Left renal pelvis (tissue), 4 donors: ENCODE data around the gene HOMER1. TPM values are rescaled to one million over a fixed set of nuclear protein-coding genes. Genes with fewer than 3 reads are reported as not detected.
"Not testable (repeated sequence)": the region's sequence is repeated elsewhere in the genome, so short reads cannot be mapped to it uniquely, and the experiment has no call there.

ENCODE experiments used
- DNase-seq, 4 donors: peaks; one replicate each; pipeline ENCODE4 v3.0.0-alpha.2; 2013; ENCODE audit warnings: low read depth in 4 of 4, low spot score in 3 of 4
- polyA plus RNA-seq, 4 donors: library from polyadenylated mRNA; unstranded; fragments of 120-200 nt; gene quantifications; one replicate each; pipeline ENCODE4 v1.2.1, GENCODE V29; 2013; ENCODE audit not compliant: insufficient read length in 4 of 4

The HOMER1 gene
- polyA plus RNA-seq, 4 donors: 6.3 to 29.3 (median 20.7) TPM

- peak in 1 of 4 donors; percentile 32 for DNase-seq
Measured at GRCh38 chr5:79518718-79519117, 4.8 kb upstream of the HOMER1 start.

GRCh38 chr5:79517601-79518000 is 3.7 kb upstream of the HOMER1 start:
- no peak for DNase-seq

DNA sequence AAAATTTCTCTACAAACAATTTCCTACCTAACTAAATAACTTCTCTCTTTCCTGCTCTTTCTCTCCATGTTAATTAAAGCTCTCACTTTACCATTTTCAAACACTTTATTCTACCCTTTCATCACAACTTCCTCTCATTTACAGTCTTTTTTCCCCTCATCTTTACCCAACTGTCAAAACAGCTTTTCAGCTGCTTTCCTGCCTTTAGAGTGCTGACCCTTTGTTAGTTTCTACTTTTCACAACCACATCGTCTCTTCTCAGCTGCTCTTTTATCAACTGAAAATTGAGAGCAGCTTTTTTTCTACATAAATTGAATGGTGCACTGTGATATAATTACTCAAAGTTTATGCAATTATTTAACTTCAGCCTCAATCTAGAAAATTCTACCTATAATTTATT is 3.1 kb upstream of the HOMER1 start:
- no peak for DNase-seq

DNA sequence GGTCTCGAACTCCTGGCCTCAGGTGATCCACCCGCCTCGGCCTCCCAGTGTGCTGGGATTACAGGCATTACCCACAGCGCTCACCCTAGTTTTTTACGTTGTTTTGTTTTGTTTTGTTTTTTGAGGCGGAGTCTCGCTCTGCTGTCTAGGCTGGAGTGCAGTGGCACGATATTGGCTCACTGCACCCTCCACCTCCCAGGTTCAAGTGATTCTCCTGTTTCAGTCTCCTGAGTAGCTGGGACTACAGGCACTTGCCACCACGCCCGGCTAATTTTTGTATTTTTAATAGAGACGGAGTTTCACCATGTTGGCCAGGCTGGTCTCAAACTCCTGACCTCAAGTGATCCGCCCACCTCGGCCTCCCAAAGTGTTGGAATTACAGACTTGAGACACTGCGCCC is 2.4 kb upstream of the HOMER1 start:
- not testable (repeated sequence) for DNase-seq

DNA sequence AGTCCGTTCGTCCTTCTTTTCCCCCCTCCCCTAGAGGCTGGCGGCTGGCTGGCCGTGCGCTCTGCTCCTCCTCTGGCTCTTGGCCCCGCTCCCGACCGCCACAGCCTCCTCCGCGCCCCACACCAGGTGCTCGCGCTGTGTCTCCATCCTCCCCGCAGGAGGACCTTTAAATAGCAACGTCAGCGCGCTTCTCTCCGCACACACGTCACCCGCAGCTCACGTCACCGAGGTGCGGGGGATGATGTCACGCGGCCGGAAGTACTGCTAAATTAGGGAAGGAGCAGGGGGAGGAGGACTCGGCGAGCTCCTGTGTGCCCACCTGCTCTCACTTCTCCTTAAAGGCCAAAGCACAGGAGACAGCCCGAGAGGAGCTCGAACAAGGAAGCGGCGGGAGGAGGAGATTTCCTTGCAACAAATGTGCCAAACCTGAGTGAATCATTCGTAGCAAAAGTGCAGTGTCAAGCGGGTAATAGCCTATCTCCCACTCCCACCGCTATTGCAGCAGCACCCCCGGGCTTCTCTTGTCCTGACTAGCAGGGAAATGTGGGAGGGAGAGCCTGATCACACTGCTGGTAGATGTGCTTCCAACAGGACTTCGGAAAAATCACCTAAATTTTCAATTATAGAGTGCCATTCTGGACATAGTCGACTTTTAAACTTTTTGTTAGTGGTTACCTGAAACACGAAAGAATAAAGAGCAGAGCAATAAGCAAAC is 614 bp upstream of the HOMER1 start:
- peak; percentile 81 to 89 (median 87) for DNase-seq

DNA sequence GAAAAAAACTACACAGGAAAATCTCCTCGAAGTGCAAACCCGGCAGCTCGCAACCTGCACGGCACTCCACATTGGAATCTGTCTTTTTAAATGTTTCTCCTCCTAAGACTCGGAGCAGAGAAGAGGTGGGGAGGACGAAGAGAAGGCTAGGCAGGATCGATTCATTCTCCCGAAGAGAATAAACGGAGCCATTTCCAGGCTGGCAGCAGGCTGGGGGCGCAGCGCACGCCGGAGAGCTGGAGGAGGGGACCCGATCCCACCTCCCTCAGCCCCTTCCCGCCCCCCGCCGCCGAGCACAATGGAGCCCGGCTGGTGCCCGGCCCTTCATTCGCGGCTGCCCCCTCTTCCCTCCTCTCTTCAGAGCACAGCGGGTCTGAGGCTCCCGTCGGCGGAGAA is 628 bp downstream of the HOMER1 start:
- no peak for DNase-seq

DNA sequence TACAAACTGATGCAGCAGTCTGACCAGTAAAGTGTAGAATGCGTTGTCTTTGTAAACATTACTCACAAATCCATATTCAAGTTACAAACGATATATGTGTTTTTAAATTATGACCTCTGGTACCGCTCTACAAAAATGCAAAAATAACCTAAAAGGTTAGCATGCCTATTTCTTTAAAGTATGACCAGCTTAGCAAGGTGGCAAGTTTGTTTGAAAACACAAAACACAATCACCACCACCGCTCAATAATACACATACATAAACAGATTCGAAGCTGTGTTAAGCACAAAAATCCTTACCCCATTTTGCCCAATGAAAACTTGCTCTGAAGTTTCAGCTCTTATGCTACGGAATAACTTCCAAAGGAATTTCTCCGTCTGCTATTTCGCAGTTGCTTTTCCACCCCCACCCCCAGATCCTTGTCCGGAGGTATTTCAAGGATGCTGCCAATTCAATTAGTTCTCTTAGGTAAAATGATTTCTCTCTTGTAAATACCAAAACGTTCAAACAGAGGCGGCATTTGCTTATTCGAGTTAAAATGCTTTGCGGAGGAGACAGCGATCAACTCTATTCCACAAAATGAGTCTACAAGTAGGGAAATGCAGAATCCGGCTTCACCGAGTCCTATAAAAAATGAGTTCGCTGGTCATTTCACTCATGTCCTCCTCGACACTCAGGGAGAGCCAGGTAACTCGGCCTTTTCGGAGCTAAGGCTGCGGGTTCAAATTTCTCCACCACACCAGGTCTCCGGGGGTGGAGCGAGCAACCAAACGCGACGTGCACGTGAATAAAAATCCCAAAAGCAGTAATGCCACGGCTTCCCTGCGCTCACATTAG is 1.2 kb downstream of the HOMER1 start:
- DNase-seq: no peak

DNA sequence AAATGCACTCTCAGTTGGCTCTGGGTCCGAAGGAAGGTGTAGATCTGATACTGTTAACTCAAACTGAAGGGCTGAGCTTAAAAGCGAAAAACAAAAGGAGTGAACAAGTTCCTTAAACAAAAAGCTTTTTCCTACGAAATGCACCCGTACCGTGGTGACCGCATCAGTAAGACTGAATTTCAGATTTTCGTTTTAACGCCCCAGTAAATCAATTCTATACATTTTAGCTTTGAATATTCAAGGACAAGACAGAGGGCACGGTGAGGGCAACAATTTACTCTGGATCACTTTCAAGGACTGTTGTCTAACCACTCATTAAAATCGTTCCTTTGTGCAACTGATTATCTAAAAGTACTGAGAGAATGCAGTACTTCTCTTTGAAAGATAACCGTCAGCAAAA is 1.9 kb downstream of the HOMER1 start:
- no peak for DNase-seq

DNA sequence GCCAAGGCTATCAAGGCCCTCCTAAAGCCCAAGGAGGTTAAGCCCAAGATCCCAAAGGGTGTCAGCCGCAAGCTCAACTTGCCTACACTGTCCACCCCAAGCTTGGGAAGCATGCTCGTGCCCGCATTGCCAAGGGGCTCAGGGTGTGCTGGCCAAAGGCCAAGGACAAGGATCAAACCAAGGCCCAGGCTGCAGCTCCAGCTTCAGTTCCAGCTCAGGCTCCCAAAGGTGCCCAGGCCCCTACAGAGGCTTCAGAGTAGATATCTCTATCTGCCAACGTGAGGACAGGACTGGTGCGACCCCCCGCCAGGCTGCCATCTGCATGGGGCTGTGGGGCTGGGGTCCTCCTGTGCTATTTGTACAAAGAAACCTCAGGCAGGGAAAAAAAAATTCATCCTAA is 3.3 kb downstream of the HOMER1 start:
- DNase-seq: no peak

DNA sequence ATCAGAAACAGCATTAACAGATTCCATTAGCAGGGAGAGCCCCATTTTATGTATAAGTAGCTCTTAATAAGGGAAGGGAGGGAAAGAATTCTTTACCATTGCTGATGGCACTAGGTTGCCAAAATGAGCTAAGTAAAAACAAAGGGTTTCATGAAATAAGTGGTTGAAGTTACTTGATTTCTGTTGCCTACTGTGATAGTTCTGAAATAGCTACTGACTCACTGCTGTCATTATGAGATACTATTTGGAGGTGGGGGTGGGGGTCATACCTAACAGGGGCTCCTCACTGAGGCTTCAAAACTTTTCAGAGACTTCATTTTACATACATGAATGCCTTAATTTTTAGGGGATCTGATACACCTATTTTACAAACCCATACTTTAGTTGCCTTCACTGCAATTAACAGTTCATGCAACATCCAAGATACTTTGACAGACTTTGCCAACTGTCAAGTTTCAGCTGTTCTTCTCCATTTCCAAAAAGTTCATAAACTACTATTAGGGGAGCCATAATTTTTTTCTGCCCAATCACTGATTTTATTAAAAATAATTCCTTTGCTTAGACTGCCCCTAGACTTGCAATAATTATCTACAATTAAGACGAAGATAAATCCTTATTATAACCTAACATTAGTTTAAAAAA is 4.6 kb downstream of the HOMER1 start:
- DNase-seq: no peak

- no peak for DNase-seq
Measured at GRCh38 chr5:79508794-79509193, 5.1 kb downstream of the HOMER1 start.

- DNase-seq: no peak
Measured at GRCh38 chr5:79508354-79508753, 5.6 kb downstream of the HOMER1 start.

DNA sequence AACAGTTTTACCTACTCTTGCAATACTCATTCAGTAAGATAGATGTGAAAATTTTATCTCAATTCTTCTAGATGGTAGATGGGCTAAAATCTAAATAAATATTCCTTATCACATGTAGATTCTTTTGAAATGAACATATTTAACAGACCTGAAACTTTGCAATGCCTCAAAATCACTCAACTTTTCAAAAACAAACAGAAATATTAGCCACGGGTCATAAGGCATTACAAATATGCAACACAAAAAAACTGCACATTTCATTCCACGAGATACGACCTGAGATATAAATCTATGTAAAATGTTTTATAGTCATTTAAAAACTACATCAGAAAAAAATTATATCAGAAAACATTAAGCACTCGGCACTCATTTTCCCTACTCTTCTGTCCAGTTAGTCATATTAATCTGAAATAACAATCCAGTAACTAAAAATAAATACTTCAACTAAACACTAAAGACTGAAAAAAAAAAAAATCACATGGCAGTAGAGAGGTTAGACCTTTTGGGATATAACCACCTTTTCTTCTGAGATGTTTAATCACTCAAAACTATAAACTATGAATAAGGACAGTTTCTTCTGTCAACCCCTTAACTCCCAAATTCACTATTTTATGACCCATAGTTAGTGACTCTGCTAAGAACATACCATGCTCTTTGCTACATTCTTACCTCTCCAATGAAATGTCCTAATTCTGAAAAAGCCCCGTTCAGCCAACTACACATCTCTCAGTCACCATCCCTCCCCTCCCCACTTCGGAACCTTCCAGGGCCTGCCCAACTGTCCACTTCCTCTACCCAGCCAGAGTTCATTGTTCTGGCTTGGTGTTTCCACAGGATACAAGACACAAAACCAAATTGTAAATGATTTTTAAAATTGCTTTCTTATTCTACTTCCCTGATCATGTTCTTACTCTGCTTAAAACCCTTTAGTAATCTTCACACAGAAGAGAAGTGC is 6.4 kb downstream of the HOMER1 start:
- no peak for DNase-seq

GRCh38 chr5:79505138-79505537 is 8.8 kb downstream of the HOMER1 start:
- DNase-seq: no peak

DNA sequence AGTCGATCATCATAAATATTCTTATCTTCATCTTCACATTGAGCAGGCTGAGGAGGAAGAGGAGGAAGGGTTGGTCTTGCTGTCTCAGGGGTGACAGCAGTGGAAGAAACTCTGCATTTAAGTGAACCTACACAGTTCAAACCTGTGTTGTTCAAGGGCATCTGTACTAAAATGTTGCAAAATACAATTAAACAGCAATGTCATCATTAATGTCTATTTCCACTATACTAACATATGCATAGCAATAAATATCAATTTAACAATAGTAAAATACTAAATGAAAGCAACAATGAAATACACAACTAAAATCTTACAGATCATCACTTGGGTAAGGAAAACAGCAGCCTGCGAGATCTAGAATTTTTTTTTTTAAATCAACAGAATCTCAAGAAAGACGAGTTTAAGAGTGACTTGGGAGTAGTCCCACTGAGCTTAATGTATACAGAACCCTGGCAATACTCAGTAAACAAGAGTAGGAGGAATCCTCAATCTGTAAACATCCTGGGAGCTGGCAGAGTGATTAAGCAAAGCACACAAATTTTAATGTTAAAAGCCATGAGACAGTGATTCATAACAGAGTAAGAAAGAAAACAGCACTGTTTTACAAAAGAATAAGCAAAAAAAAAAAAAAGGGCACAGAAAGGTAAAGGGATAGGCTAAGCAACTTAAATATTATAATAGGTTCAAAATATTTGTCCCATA is 10.0 kb downstream of the HOMER1 start:
- DNase-seq: no peak

DNA sequence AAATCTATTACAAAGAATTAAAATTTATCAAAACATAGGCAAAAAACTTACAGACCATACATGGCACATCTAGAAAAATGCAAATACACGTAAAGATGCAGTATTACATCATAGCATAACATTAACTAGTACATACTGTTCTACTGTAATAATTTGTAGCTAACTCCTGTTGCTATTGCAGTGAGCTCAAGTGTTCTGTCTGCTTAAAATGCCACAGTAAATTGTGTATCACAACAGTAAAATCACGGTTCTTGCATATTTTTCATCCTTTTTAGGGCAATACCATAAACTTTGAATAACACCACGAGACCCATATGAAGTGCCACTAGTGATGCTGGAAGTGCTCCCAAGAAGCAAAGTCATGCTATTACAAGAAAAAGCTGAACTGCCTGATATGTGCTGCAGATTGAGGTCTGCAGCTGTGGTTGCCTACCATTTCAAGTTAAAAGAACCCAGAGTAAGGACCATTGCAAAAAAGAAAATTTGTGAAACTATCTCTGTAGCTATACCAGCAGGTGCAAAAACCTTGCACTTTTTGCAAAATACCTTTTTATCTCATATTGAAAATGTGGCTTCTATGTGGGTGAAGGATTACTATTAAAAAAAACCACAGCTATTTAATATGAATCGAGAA is 14.2 kb downstream of the HOMER1 start:
- no peak for DNase-seq

GRCh38 chr5:79495311-79495710 is 18.6 kb downstream of the HOMER1 start:
- DNase-seq: no peak

DNA sequence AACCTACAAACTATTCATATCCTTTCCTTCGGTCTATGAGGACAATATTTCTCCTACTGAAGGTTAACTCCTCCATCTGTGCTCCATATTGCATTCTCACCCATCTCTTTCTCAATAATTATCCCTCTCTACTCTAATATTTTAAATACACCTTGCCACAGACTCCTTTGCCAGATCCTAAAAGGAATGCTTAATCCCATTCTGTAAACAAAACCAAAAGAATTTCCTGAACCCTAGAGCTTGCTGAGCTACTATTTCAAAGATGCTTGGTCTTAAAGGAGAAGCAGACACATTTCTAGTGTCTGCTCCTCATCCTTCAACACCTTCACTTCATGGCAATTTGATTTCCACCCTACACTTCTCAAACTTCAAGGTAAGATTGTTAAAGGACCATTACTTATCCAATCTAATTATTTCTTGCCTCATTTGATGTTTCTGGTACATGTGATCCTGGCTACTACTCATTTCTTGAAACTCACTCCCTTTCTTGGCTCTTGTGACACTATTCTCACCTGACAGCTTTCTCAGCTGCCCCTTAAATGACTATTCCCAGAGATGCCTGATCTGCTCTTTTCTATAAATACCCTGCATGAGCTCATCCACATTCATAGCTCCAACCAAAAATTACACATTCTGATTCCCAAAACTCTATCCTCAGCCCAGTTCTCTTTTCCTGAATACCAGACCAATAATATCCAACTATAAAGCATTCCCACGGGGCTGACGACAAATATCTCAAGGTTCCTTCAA is 20.2 kb downstream of the HOMER1 start:
- DNase-seq: no peak
